Stimulated activated CD4-positive, alpha-beta T cell treated with anti-CD3 and anti-CD28 coated beads, TNF-alpha, amount 100 ng/mL, for 4 hours (primary cell): ENCODE results near the gene APBA2.
"Not testable (repeated sequence)": the region's sequence is repeated elsewhere in the genome, so short reads cannot be mapped to it uniquely, and the experiment has no call there.

Experiments used
- DNase-seq, 3 experiments: peaks; one replicate each; pipeline ENCODE4 v3.0.0-alpha.2; 2020; ENCODE audit warnings: low read depth in 3 of 3

Gene APBA2

DNA sequence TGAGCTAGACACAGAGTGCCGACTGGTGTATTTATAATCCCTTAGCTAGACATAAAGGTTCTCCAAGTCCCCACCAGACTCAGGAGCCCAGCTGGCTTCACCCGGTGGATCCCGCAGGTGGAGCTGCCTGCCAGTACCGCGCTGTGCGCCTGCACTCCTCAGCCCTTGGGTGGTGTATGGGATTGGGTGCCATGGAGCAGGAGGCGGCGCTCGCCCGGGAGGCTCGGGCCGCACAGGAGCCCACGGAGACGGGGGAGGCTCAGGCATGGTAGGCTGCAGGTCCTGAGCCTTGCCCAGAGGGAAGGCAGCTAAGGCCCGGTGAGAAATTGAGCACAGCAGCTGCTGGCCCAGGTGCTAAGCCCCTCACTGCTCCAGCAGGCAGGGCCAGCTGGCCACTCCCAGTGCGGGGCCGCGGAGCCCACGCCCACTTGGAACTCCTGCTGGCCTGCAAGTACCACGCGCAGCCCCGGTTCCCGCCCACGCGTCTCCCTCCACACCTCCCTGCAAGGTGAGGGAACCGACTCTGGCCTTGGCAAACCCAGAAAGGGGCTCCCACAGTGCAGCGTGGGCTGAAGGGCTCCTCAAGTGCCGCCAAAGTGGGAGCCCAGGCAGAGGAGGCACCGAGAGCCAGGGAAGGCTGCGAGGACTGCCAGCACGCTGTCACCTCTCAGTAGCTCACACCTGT lies 274.1 kb downstream of the APBA2 start:
- DNase-seq: no peak

DNA sequence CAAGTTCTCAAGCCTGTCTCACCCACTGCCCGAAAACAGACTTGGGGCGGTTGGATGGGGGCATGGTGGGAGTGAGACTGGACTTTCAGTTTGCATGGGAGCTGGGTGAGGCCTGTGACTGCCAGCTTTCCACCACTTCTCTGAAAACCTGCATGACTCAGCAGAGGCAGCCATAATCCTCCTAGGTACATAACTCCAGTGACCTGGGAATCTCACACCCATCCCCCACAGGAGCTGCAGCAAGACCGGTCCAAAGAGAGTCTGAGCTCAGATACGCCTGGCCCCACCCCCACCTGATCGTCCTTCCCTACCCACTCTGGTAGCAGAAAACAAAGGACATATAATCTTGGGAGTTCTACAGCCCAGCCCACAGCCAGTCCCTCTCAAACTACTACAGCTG lies 276.6 kb downstream of the APBA2 start:
- no peak for DNase-seq

DNA sequence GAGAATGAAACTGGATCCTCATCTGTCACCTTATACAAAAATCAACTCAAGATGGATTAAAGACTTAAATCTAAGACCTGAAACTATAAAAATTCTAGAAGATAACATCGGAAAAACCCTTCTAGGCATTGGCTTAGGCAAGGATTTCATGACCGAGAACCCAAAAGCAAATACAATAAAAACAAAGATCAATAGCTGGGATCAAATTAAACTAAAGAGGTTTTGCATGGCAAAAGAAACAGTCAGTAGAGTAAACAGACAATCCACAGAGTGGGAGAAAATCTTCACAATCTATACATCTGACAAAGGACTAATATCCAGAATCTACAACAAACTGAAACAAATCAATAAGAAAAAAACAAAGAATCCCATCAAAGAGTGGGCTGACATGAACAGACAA lies 281.3 kb downstream of the APBA2 start:
- not testable (repeated sequence) for DNase-seq
